ENCODE data around the gene MERTK. TPM values are rescaled to one million over a fixed set of nuclear protein-coding genes. Genes with fewer than 3 reads are reported as not detected.
A peak's percentile ranks its signal among the peaks of the same experiment; 100 is the strongest.

MERTK gene
- total RNA-seq, 6 donors from 2014 or later, result 15.5 to 141 (median 21.9) TPM

DNA sequence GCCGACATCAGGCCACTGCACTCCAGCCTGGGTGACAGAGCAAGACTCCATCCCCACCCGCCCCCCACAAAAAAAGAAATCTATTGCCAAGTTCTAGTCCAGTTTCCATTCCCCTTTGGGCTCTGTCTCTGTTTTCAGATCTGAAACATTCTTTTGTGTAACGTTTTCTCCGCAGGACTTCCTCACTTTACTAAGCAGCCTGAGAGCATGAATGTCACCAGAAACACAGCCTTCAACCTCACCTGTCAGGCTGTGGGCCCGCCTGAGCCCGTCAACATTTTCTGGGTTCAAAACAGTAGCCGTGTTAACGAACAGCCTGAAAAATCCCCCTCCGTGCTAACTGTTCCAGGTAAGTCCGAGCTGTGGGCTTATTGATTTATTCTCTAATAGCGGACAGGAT, 48.8 kb downstream of the MERTK start:
- Histone ChIP-seq H3K4me3 (no peak overlapping the region), H3K4me1 (peaks cover 9 to 23% (median 16%) of the 10 kb centered on the region in 4 donors), H3K36me3 (peaks cover 0 to 24% (median 7%) of the 10 kb centered on the region in 4 donors), H3K27ac (peak overlapping the region; percentile 62 to 80 (median 74)), H3K9me3 (no peaks in the 10 kb centered on the region), H3K27me3 (no peaks in the 10 kb centered on the region)
- DNase-seq (no peak), ATAC-seq (ENCODE audit: low FRiP score in 2 of 2) (no peak)
- TF ChIP-seq EP300 (IDR thresholded peaks at IDR 0.05) (no peak), POLR2A (IDR thresholded peaks at IDR 0.05) (no peak), POLR2AphosphoS5 (IDR thresholded peaks at IDR 0.05) (no peak)
- TF ChIP-seq, protein P1, sequence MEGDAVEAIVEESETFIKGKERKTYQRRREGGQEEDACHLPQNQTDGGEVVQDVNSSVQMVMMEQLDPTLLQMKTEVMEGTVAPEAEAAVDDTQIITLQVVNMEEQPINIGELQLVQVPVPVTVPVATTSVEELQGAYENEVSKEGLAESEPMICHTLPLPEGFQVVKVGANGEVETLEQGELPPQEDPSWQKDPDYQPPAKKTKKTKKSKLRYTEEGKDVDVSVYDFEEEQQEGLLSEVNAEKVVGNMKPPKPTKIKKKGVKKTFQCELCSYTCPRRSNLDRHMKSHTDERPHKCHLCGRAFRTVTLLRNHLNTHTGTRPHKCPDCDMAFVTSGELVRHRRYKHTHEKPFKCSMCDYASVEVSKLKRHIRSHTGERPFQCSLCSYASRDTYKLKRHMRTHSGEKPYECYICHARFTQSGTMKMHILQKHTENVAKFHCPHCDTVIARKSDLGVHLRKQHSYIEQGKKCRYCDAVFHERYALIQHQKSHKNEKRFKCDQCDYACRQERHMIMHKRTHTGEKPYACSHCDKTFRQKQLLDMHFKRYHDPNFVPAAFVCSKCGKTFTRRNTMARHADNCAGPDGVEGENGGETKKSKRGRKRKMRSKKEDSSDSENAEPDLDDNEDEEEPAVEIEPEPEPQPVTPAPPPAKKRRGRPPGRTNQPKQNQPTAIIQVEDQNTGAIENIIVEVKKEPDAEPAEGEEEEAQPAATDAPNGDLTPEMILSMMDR (IDR thresholded peaks at IDR 0.05), result no peak
- 87 to 90% methylated on average over 11 of the region's 11 CpGs for WGBS, 2 donors

DNA sequence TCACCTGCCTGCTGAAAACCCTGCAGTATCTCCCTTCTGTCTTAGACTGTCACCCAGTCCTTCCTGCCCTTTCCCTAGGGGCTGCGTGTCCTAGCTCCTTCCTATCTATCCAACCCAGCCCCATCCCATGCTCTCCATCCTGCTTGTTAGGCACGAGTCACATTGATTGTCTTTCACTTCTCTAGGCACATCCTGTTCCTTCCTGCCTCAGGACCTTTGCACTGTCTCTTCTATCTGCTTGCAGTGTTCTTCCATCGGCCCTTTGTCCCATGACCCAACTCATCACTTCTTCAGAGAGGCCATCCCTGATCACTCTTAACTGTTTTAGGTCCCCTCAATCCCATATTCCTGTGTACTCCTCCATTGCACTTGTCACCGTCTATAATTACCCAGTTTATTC, 50.4 kb downstream of the MERTK start:
- ATAC-seq (ENCODE audit: low FRiP score in 2 of 2) (no peak), DNase-seq (no peak)
- TF ChIP-seq EP300 (IDR thresholded peaks at IDR 0.05) (no peak), POLR2A (IDR thresholded peaks at IDR 0.05) (no peak), POLR2AphosphoS5 (IDR thresholded peaks at IDR 0.05) (no peak)
- TF ChIP-seq, protein P1 (IDR thresholded peaks at IDR 0.05), result no peak
- H3K4me1 ChIP-seq, result peaks cover 9 to 23% (median 16%) of the 10 kb centered on the region in 4 donors
- no peak overlapping the region for H3K4me3 ChIP-seq
- H3K27ac ChIP-seq, result no peak overlapping the region
- 85 to 86% methylated on average over 4 of the region's 4 CpGs for WGBS, 2 donors
- H3K27me3 ChIP-seq, result no peaks in the 10 kb centered on the region
- peaks cover 0 to 24% (median 7%) of the 10 kb centered on the region in 4 donors for H3K36me3 ChIP-seq
- H3K9me3 ChIP-seq, result no peaks in the 10 kb centered on the region

DNA sequence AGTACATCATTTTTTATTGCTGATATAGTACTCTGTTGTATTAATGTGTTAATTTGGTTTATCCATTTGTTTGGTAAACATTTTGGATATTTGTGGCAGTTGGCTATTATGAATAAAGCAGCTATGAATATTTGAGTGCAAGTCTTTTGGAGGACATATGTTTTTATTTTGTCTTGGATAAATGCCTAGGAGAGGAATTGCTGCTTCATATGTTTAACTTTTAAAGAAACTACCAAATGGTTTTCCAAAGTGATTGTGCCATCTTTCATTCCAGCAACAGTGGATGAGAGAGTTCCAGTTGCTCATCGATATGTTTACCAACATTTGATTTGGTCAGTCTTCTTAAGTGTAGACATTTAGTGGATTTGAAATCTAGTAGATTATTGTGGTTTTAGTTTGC, 51.8 kb downstream of the MERTK start:
- H3K4me1 ChIP-seq, result peaks cover 9 to 22% (median 16%) of the 10 kb centered on the region in 4 donors
- no peak for ATAC-seq (ENCODE audit: low FRiP score in 2 of 2)
- H3K27me3 ChIP-seq, result no peaks in the 10 kb centered on the region
- peaks cover 0 to 23% (median 7%) of the 10 kb centered on the region in 4 donors for H3K36me3 ChIP-seq
- WGBS, 2 donors, result 93 to 100% methylated on average over 1 of the region's 1 CpG
- no peak for DNase-seq
- H3K9me3 ChIP-seq, result no peaks in the 10 kb centered on the region
- H3K4me3 ChIP-seq, result no peak overlapping the region
- no peak overlapping the region for H3K27ac ChIP-seq
- TF ChIP-seq POLR2A (IDR thresholded peaks at IDR 0.05) (no peak), POLR2AphosphoS5 (IDR thresholded peaks at IDR 0.05) (no peak), EP300 (IDR thresholded peaks at IDR 0.05) (no peak)
- TF ChIP-seq, protein P1 (IDR thresholded peaks at IDR 0.05), result no peak

DNA sequence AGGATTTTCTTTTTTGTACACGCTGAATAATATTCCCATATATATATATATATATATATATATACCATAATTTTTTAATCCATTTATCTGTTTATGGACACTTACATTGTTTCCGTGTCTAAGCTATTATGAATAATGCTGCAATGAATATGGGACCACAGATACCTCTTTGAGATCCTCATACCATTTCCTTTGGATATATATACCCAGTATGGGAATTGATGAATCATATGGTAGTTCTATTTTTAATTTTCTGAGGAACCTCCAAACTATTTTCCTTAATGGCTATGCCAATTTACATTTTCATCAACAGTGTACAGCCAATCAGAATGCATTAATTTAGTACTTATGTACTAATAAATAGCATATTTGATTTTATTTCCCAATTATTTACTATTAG, 53.1 kb downstream of the MERTK start:
- no peaks in the 10 kb centered on the region for H3K27me3 ChIP-seq
- no peak overlapping the region for H3K4me3 ChIP-seq
- peaks cover 3 to 12% (median 5%) of the 10 kb centered on the region in 4 donors for H3K4me1 ChIP-seq
- TF ChIP-seq, protein P1 (IDR thresholded peaks at IDR 0.05), result no peak
- TF ChIP-seq POLR2AphosphoS5 (IDR thresholded peaks at IDR 0.05) (no peak), EP300 (IDR thresholded peaks at IDR 0.05) (no peak), POLR2A (IDR thresholded peaks at IDR 0.05) (no peak)
- 98 to 100% methylated on average over 2 of the region's 2 CpGs for WGBS, 2 donors
- H3K27ac ChIP-seq, result no peak overlapping the region
- DNase-seq (no peak), ATAC-seq (ENCODE audit: low FRiP score in 2 of 2) (no peak)
- peaks cover 0 to 17% (median 7%) of the 10 kb centered on the region in 4 donors for H3K36me3 ChIP-seq
- H3K9me3 ChIP-seq, result no peaks in the 10 kb centered on the region

DNA sequence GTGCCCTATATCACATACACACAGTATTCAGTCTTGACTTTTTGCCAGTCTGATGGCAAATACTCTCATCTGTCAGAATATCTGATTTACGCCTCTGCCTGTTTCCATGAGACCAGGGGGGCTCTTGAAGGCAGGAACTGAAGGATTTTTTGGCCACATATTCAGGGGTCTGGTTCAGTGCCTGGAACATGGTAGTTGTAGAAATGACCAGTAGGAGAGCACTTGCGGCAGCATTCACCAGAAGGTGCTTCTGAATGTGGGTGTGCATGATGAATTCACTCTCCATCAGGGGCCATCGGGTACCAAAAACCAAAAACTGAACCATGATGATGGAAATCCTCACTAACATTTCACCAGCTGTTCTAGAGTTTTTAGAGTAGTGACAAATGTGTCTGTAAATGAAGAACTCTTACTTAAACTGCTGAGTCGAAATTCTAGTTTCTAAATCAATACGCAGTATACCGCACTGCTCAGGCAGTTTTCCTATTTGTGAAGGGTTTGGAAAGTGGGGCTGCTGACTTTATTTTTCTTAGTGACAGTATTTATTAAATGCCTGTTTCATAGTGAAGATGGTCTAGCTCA, 54.6 kb downstream of the MERTK start:
- Histone ChIP-seq H3K27ac (no peak overlapping the region), H3K4me1 (peaks cover 0 to 12% (median 5%) of the 10 kb centered on the region in 4 donors), H3K9me3 (no peaks in the 10 kb centered on the region), H3K27me3 (no peaks in the 10 kb centered on the region), H3K36me3 (peaks cover 0 to 9% (median 2%) of the 10 kb centered on the region in 4 donors), H3K4me3 (no peak overlapping the region)
- no peak for ATAC-seq (ENCODE audit: low FRiP score in 2 of 2)
- no peak for DNase-seq
- 93 to 100% methylated on average over 6 of the region's 6 CpGs for WGBS, 2 donors
- TF ChIP-seq POLR2A (IDR thresholded peaks at IDR 0.05) (no peak), EP300 (IDR thresholded peaks at IDR 0.05) (no peak), POLR2AphosphoS5 (IDR thresholded peaks at IDR 0.05) (no peak)
- TF ChIP-seq, protein P1 (IDR thresholded peaks at IDR 0.05), result no peak
